Right ventricle myocardium superior (tissue), 1 donor: ENCODE results near the gene SLC17A4. TPM values are rescaled to one million over a fixed set of nuclear protein-coding genes. Genes with fewer than 3 reads are reported as not detected.
A peak's percentile ranks its signal among the peaks of the same experiment; 100 is the strongest.

Source experiments
- ATAC-seq: fragments of 200-7000 bp; cut with Tn5 transposase; one replicate; pipeline ENCODE4 v1.9.1; 2020; ENCODE audit warnings: mild to moderate bottlenecking; ENCODE audit not compliant: poor library complexity
- DNase-seq: peaks from one replicate; pipeline ENCODE4 v3.0.0-alpha.2; 2020
- intact Hi-C: fragments of 100-400 bp; cut with DNase I; formaldehyde crosslinking; loops from one replicate; pipeline ENCODE4 v1.11.2; 2022
- long read RNA-seq: library from polyadenylated mRNA; unstranded; transcript quantifications from one replicate; pipeline ENCODE4 v2.0.0, GENCODE V29; 2021
- total RNA-seq: library from RNA; stranded (reverse); fragmentation: NEBNext Ultra II Directional; extraction: Animal tissue kit (Norgen Biotek cat#: 25700); gene quantifications from one replicate; pipeline ENCODE4 v1.2.1, GENCODE V29; 2021
- donor health status: DM: no; HTN: yes; CAD: no; lungs with severe emphysema.

Gene SLC17A4
- not detected for total RNA-seq
- long read RNA-seq = 0 reads

DNA sequence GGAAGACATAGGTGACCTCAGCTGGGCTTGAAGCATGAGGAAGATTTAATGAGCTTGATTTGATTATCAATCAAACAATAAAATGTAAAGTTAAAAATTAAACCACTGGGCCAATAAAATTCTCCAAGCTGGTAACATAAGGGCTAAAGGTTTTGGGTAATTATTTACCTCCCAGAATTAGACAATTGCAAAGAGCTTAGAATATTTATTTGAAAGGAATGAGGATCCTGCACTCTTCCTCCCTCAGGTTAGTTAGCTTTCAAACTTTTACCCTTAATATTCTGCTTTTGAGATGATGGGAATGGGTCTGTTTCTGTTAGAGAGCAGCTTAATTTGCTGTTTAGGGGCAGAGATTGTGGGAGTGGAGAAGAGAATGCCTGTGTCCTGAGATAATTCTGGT is at the start of gene SLC17A4:
TSS of gene SLC17A4 (plus strand) at position 208 of the 400 bp plus-strand sequence. CDS start 7,221 bp downstream, outside the sequence.
- intact Hi-C loops = no loop called here
- DNase-seq = no peak
- ATAC-seq = no peak

- DNase-seq (peak; percentile 51), ATAC-seq (peak; percentile 36)
- intact Hi-C loops = no loop called here
Measured at GRCh38 chr6:25706314-25707014, 48.1 kb upstream of the SLC17A4 start.

DNA sequence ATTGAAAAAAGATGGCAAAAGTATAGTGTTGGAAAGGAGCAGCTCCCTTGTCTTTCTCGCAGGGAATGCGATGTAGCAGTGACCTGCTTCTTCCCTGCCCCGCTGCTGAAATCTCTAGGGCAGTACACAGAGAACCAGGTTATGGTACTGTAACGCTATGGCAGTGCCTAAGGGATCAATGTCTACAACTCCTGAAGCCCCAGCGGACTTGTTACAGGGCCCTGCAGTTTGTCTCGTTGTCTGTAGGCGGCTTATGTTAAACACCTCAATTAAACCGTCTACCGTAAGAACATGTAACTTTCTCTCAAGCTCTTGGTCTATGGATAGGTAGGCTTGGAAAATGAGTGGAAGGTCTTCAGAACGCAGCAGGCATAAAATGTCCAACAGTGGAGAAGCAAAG is 44.8 kb upstream of the SLC17A4 start:
- DNase-seq (no peak), ATAC-seq (no peak)
- intact Hi-C loops = no loop called here

GRCh38 chr6:25710287-25710686 is 44.3 kb upstream of the SLC17A4 start:
- intact Hi-C loops = no loop called here
- no peak for ATAC-seq
- DNase-seq = no peak

- DNase-seq (no peak), ATAC-seq (no peak)
- intact Hi-C loops = no loop called here
Measured at GRCh38 chr6:25713824-25714223, 40.7 kb upstream of the SLC17A4 start.

DNA sequence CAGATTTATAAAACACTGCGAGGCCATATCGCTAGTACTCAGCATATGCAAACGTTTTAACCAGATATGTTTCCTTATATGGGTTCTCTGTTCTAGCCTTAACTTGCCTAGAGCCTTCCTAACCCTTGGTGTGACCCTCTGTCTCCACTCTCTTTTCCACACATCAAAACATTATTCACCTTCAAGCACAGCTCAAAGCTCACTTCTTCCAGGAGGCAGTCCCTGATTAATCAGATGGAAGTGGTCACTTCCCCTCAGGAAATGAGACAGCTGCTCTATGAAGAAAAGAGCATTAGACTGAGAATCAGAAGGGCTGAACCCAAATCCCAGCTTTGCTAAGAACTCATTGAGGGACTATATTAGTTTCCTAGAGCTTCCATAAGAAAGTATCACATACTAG is 39.8 kb upstream of the SLC17A4 start:
- intact Hi-C loops = no loop called here
- DNase-seq (no peak), ATAC-seq (no peak)

DNA sequence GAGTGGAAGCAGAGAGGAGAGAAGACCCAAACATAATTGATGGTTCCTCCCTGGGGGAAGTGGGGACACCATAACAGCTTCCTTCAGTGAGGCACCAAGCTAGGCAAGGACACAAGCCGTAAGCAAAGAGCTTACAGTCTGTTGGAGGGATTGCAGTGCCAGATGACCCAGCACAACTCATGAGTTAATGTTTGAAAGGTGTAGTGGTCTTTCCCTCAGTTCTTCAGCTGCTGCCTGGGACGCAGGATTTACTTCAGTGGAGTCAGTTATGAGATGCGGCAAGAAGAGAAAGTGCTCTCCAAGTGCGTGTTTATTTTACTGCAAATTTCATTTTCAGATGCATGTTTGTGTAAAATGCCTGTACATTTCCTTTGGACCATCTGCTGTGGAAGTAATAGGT is 38.7 kb upstream of the SLC17A4 start:
- ATAC-seq = no peak
- DNase-seq = no peak
- intact Hi-C loops = no loop called here

DNA sequence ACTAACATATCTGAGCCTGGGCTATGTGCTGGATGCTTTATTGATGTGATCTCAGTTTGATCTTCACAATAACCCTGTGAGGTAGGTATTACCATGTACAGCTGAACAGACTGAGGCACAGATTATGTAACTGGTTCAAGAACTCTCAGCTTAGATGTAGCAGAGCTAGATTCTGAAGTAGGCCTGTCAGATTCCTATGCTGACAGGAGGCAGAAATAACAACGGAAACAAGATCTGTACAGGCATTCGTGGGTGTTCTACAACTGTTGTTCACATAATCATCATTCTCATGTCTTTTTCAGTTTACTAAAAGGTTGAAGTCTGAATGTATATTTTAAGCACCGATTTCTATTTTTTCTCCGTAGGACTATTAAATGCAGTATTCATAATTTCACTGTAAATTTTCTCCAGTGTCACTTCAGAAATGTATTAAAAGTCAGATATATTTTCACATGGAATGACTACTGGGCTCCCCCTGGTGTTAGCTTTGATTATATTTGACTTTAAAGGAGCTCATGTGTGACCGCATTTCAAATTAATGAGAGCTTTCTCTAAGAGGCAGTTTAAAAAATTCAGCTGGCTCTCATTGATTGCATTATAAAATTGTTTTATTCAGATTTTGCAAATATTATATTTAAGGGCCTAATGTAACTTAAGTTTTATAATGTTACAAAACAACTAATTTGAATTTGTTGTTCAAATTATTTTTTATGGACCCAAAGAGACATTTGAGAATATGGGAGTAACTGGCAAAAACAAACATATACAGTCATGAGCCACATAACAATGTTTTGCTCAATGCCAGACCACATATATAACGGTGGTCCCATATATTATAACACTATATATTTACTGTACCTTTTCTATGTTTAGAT is 36.4 kb upstream of the SLC17A4 start:
- ATAC-seq (no peak), DNase-seq (no peak)
- intact Hi-C loops = no loop called here

DNA sequence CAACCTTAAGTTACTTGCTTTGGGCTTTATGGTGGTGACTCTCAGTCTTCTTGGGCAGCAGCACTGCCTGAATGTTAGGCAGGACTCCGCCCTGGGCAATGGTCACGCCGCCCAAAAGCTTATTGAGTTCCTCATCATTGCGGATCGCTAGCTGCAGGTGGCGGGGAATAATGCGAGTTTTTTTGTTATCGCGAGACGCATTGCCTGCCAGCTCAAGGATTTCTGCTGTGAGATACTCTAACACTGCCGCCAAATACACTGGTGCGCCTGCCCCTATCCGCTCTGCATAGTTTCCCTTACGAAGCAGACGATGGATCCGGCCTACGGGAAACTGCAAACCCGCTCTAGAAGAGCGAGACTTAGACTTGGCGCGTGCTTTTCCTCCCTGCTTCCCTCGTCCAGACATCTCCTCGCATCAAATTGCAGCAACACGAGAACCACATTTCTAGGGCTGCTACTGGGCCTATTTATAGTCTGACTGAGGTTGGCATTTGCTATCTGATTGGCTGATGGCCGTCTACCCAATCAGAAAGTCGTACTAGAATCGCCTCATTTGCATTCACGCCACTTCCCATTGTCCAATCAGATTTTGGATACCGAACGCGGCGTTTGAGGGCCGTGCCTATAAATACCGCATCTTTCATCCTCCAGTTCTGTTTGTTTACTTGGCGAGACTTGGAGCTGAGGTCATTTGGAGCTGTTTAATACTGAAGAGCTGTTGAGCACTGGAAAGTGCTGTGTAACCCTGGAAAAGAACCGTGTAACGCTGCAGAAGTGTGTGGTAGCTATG is 28.2 kb upstream of the SLC17A4 start:
- DNase-seq (no peak), ATAC-seq (no peak)
- intact Hi-C loops = no loop called here

GRCh38 chr6:25727028-25727427 is 27.5 kb upstream of the SLC17A4 start:
- no peak for ATAC-seq
- intact Hi-C loops = no loop called here
- no peak for DNase-seq

- intact Hi-C loops = no loop called here
- DNase-seq = no peak
- no peak for ATAC-seq
Measured at GRCh38 chr6:25730907-25731306, 23.6 kb upstream of the SLC17A4 start.

DNA sequence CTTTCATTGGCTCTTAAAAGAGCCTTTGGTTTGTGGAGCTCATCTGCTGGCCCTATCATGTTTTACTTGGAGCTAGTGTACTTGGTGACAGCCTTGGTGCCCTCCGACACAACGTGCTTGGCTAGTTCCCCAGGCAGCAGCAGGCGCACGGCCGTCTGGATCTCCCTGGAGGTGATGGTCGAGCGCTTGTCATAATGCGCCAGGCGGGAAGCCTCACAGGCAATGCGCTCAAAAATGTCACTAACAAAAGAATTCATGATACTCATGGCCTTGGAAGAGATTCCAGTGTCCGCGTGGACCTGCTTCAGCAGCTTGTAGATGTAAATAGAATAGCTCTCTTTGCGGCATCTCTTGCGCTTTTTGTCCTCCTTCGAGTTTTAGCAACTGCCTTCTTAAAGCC is 22.8 kb upstream of the SLC17A4 start:
- intact Hi-C loops = no loop called here
- DNase-seq (no peak), ATAC-seq (no peak)

- intact Hi-C loops = no loop called here
- DNase-seq = no peak
- no peak for ATAC-seq
Measured at GRCh38 chr6:25732468-25733198, 21.9 kb upstream of the SLC17A4 start.

GRCh38 chr6:25735261-25735660 is 19.3 kb upstream of the SLC17A4 start:
- ATAC-seq (no peak), DNase-seq (no peak)
- intact Hi-C loops = no loop called here

GRCh38 chr6:25743868-25744267 is 10.7 kb upstream of the SLC17A4 start:
- ATAC-seq (no peak), DNase-seq (no peak)
- intact Hi-C loops = no loop called here

- DNase-seq (no peak), ATAC-seq (no peak)
- intact Hi-C loops = no loop called here
Measured at GRCh38 chr6:25745836-25746235, 8.7 kb upstream of the SLC17A4 start.

DNA sequence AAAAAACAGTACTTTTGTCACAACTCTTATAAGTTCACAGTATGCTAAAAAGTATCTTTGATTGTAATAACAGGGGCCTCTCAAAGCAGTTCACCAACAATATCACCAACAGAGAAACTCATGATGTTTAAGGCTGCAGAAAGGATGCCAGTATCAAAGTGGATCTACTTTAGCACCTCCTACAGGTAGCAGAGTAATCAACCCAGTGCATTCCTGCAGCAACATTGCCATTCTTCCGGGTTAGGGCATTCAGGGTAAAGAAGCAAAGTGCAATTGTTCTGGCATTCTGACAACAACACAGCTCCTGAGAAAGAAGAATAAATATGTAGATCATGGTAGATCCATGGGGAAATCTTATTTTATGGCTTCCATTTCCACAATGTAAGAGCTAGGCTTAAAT is 7.6 kb upstream of the SLC17A4 start:
- intact Hi-C loops = no loop called here
- no peak for ATAC-seq

GRCh38 chr6:25747477-25747876 is 7.1 kb upstream of the SLC17A4 start:
- DNase-seq (no peak), ATAC-seq (no peak)
- intact Hi-C loops = no loop called here

More for the DNA sequence above, 7.6 kb upstream of the SLC17A4 start:
- DNase-seq = no peak

GRCh38 chr6:25748049-25748448 is 6.5 kb upstream of the SLC17A4 start:
- DNase-seq (no peak), ATAC-seq (no peak)
- intact Hi-C loops = no loop called here
